OCI-LY7 (cell line): ENCODE measurements around the gene NSD2.

Experiments
- EZH2phosphoT487 ChIP-seq: fragments of 200-600 bp; sonication (generic); IDR thresholded peaks from 2 replicates; pipeline ENCODE4 v1.6.1; 2018; ENCODE audit warnings: low read depth, borderline replicate concordance, mild to moderate bottlenecking, mixed run types, antibody characterized with exemption, low read length, moderate library complexity, mixed read lengths
- TF ChIP-seq, protein P1 (sequence below): fragments of 200-600 bp; sonication (generic); conservative IDR thresholded peaks from 2 replicates; pipeline ENCODE4 v1.5.1; 2014; ENCODE audit warnings: mild to moderate bottlenecking, antibody characterized with exemption, low read length, moderate library complexity, mixed read lengths

GRCh38 chr4:1857931-1858330 is 13.3 kb upstream of the NSD2 start:
- TF ChIP-seq, protein P1, sequence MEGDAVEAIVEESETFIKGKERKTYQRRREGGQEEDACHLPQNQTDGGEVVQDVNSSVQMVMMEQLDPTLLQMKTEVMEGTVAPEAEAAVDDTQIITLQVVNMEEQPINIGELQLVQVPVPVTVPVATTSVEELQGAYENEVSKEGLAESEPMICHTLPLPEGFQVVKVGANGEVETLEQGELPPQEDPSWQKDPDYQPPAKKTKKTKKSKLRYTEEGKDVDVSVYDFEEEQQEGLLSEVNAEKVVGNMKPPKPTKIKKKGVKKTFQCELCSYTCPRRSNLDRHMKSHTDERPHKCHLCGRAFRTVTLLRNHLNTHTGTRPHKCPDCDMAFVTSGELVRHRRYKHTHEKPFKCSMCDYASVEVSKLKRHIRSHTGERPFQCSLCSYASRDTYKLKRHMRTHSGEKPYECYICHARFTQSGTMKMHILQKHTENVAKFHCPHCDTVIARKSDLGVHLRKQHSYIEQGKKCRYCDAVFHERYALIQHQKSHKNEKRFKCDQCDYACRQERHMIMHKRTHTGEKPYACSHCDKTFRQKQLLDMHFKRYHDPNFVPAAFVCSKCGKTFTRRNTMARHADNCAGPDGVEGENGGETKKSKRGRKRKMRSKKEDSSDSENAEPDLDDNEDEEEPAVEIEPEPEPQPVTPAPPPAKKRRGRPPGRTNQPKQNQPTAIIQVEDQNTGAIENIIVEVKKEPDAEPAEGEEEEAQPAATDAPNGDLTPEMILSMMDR, result no peak
- no peak for TF ChIP-seq EZH2phosphoT487
